ENCODE data around the gene PIK3C3.

PIK3C3 gene

GRCh38 chr18:42069036-42069435, 114.0 kb downstream of the PIK3C3 start:
- Histone ChIP-seq H4K91ac (ENCODE audit: low read depth, low read length, poor library complexity) (no peak overlapping the region), H3K27ac (replicated peaks; ENCODE audit: low read length) (no peak overlapping the region), H2BK15ac (ENCODE audit: low read length) (no peak overlapping the region), H3K4me3 (ENCODE audit: low read length in 2 of 2) (no peak overlapping the region), H3K4me1 (ENCODE audit: control insufficient read depth in 2 of 2, insufficient read depth in 1 of 2, low read depth in 1 of 2, low read length in 2 of 2) (no peaks in the 10 kb centered on the region), H4K8ac (ENCODE audit: low read depth, low read length) (no peak overlapping the region), H3K79me1 (ENCODE audit: low read depth, low read length) (no peaks in the 10 kb centered on the region), H3K27me3 (ENCODE audit: control insufficient read depth in 3 of 3, insufficient read depth in 3 of 3, low read depth in 1 of 3, low read length in 3 of 3) (no peaks in the 10 kb centered on the region), H3K4ac (ENCODE audit: low read length) (no peak overlapping the region), H3K14ac (ENCODE audit: low read length) (no peak overlapping the region), H3K9ac (ENCODE audit: low read depth, low read length, poor library complexity) (no peak overlapping the region), H3K36me3 (replicated peaks in 1 of 2; ENCODE audit: control insufficient read depth in 2 of 2, insufficient read depth in 2 of 2, low read length in 2 of 2) (peaks cover 7 to 67% of the 10 kb centered on the region in 2 donors), H2BK120ac (ENCODE audit: low read depth, low read length) (no peak overlapping the region), H3K9me3 (replicated peaks in 1 of 2; ENCODE audit: control insufficient read depth in 2 of 2, insufficient read depth in 1 of 2, low read depth in 1 of 2, low read length in 2 of 2) (no peaks in the 10 kb centered on the region), H2AFZ (ENCODE audit: low read length) (no peak overlapping the region), H2AK5ac (ENCODE audit: low read depth, low read length) (no peak overlapping the region), H3K23ac (ENCODE audit: low read depth, low read length, poor library complexity) (no peak overlapping the region), H2BK5ac (ENCODE audit: low read length) (no peak overlapping the region), H3K4me2 (ENCODE audit: insufficient read depth, low read length, poor library complexity, severe bottlenecking) (no peak overlapping the region), H3K18ac (ENCODE audit: low read length) (no peak overlapping the region), H2BK12ac (ENCODE audit: low read length) (no peak overlapping the region)
- DNase-seq (ENCODE audit: low spot score) = no peak

- WGBS, 2 donors (ENCODE audit: extremely low coverage in 2 of 2, insufficient read length in 2 of 2, insufficient replicate concordance in 1 of 2) = no CpG with 5 or more reads among the region's 4 CpGs
- H3K9ac ChIP-seq (ENCODE audit: low read depth, low read length, poor library complexity) = no peak overlapping the region
- H2BK12ac ChIP-seq (ENCODE audit: low read length) = no peak overlapping the region
- H2AK5ac ChIP-seq (ENCODE audit: low read depth, low read length) = no peak overlapping the region
- peaks cover 5 to 78% of the 10 kb centered on the region in 2 donors for H3K36me3 ChIP-seq (replicated peaks in 1 of 2; ENCODE audit: control insufficient read depth in 2 of 2, insufficient read depth in 2 of 2, low read length in 2 of 2)
- no peak overlapping the region for H3K14ac ChIP-seq (ENCODE audit: low read length)
- no peak overlapping the region for H4K91ac ChIP-seq (ENCODE audit: low read depth, low read length, poor library complexity)
- H2BK15ac ChIP-seq (ENCODE audit: low read length) = no peak overlapping the region
- H3K9me3 ChIP-seq (replicated peaks in 1 of 2; ENCODE audit: control insufficient read depth in 2 of 2, insufficient read depth in 1 of 2, low read depth in 1 of 2, low read length in 2 of 2) = no peaks in the 10 kb centered on the region
- H3K23ac ChIP-seq (ENCODE audit: low read depth, low read length, poor library complexity) = no peak overlapping the region
- H2BK5ac ChIP-seq (ENCODE audit: low read length) = no peak overlapping the region
- no peak overlapping the region for H3K18ac ChIP-seq (ENCODE audit: low read length)
- H3K27me3 ChIP-seq (ENCODE audit: control insufficient read depth in 3 of 3, insufficient read depth in 3 of 3, low read depth in 1 of 3, low read length in 3 of 3) = no peaks in the 10 kb centered on the region
- no peak overlapping the region for H3K4ac ChIP-seq (ENCODE audit: low read length)
- H3K27ac ChIP-seq (replicated peaks; ENCODE audit: low read length) = no peak overlapping the region
- DNase-seq (ENCODE audit: low spot score) = no peak
- no peak overlapping the region for H2BK120ac ChIP-seq (ENCODE audit: low read depth, low read length)
- no peak overlapping the region for H3K4me2 ChIP-seq (ENCODE audit: insufficient read depth, low read length, poor library complexity, severe bottlenecking)
- no peak overlapping the region for H4K8ac ChIP-seq (ENCODE audit: low read depth, low read length)
- H2AFZ ChIP-seq (ENCODE audit: low read length) = no peak overlapping the region
- no peaks in the 10 kb centered on the region for H3K79me1 ChIP-seq (ENCODE audit: low read depth, low read length)
- H3K4me3 ChIP-seq (ENCODE audit: low read length in 2 of 2) = no peak overlapping the region
- H3K4me1 ChIP-seq (ENCODE audit: control insufficient read depth in 2 of 2, insufficient read depth in 1 of 2, low read depth in 1 of 2, low read length in 2 of 2) = no peaks in the 10 kb centered on the region
These were observed 117.4 kb downstream of the PIK3C3 start for GRCh38 chr18:42072407-42072806.

DNA sequence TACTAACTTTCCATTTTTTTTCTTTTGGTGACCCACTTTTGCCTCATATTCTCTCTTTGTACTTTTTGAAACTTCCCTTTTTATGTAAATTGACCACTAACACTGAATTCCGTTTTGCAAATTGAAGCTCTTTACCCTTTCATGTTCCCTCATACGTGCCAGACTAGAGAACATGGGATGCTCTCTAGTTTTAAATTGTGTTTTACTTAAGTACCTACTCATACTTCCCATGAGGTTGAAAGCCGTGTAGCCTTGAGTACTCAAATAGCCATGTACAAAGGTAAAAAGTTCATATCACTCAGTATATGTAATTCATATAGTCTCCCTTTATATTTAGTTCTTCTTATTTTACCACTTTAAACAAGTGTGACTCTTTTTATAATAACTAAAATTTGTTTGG, 119.7 kb downstream of the PIK3C3 start:
- Histone ChIP-seq H2BK12ac (ENCODE audit: low read length) (no peak overlapping the region), H3K79me1 (ENCODE audit: low read depth, low read length) (no peaks in the 10 kb centered on the region), H2BK120ac (ENCODE audit: low read depth, low read length) (no peak overlapping the region), H3K14ac (ENCODE audit: low read length) (no peak overlapping the region), H3K27me3 (ENCODE audit: control insufficient read depth in 3 of 3, insufficient read depth in 3 of 3, low read depth in 1 of 3, low read length in 3 of 3) (no peaks in the 10 kb centered on the region), H4K91ac (ENCODE audit: low read depth, low read length, poor library complexity) (no peak overlapping the region), H4K8ac (ENCODE audit: low read depth, low read length) (no peak overlapping the region), H3K36me3 (replicated peaks in 1 of 2; ENCODE audit: control insufficient read depth in 2 of 2, insufficient read depth in 2 of 2, low read length in 2 of 2) (peaks cover 3 to 81% of the 10 kb centered on the region in 2 donors), H3K23ac (ENCODE audit: low read depth, low read length, poor library complexity) (no peak overlapping the region), H3K9ac (ENCODE audit: low read depth, low read length, poor library complexity) (no peak overlapping the region), H3K4ac (ENCODE audit: low read length) (no peak overlapping the region), H3K4me3 (ENCODE audit: low read length in 2 of 2) (no peak overlapping the region), H2AFZ (ENCODE audit: low read length) (no peak overlapping the region), H2BK15ac (ENCODE audit: low read length) (no peak overlapping the region), H3K18ac (ENCODE audit: low read length) (no peak overlapping the region), H3K9me3 (replicated peaks in 1 of 2; ENCODE audit: control insufficient read depth in 2 of 2, insufficient read depth in 1 of 2, low read depth in 1 of 2, low read length in 2 of 2) (no peaks in the 10 kb centered on the region), H3K4me2 (ENCODE audit: insufficient read depth, low read length, poor library complexity, severe bottlenecking) (no peak overlapping the region), H3K4me1 (ENCODE audit: control insufficient read depth in 2 of 2, insufficient read depth in 1 of 2, low read depth in 1 of 2, low read length in 2 of 2) (no peaks in the 10 kb centered on the region), H2AK5ac (ENCODE audit: low read depth, low read length) (no peak overlapping the region), H2BK5ac (ENCODE audit: low read length) (no peak overlapping the region), H3K27ac (replicated peaks; ENCODE audit: low read length) (no peak overlapping the region)
- DNase-seq (ENCODE audit: low spot score) = no peak
- no CpG with 5 or more reads among the region's 3 CpGs for WGBS, 2 donors (ENCODE audit: extremely low coverage in 2 of 2, insufficient read length in 2 of 2, insufficient replicate concordance in 1 of 2)

GRCh38 chr18:42078711-42079110, 123.7 kb downstream of the PIK3C3 start:
- Histone ChIP-seq H3K27me3 (ENCODE audit: control insufficient read depth in 3 of 3, insufficient read depth in 3 of 3, low read depth in 1 of 3, low read length in 3 of 3) (no peaks in the 10 kb centered on the region), H3K9me3 (replicated peaks in 1 of 2; ENCODE audit: control insufficient read depth in 2 of 2, insufficient read depth in 1 of 2, low read depth in 1 of 2, low read length in 2 of 2) (no peaks in the 10 kb centered on the region), H3K18ac (ENCODE audit: low read length) (no peak overlapping the region), H4K91ac (ENCODE audit: low read depth, low read length, poor library complexity) (no peak overlapping the region), H3K4me3 (ENCODE audit: low read length in 2 of 2) (no peak overlapping the region), H2AK5ac (ENCODE audit: low read depth, low read length) (no peak overlapping the region), H3K14ac (ENCODE audit: low read length) (no peak overlapping the region), H3K79me1 (ENCODE audit: low read depth, low read length) (no peaks in the 10 kb centered on the region), H3K23ac (ENCODE audit: low read depth, low read length, poor library complexity) (no peak overlapping the region), H2BK12ac (ENCODE audit: low read length) (no peak overlapping the region), H2BK120ac (ENCODE audit: low read depth, low read length) (no peak overlapping the region), H3K36me3 (replicated peaks in 1 of 2; ENCODE audit: control insufficient read depth in 2 of 2, insufficient read depth in 2 of 2, low read length in 2 of 2) (peaks cover 0 to 78% of the 10 kb centered on the region in 2 donors), H3K4me1 (ENCODE audit: control insufficient read depth in 2 of 2, insufficient read depth in 1 of 2, low read depth in 1 of 2, low read length in 2 of 2) (no peaks in the 10 kb centered on the region), H2BK5ac (ENCODE audit: low read length) (no peak overlapping the region), H2BK15ac (ENCODE audit: low read length) (no peak overlapping the region), H3K27ac (replicated peaks; ENCODE audit: low read length) (no peak overlapping the region), H3K9ac (ENCODE audit: low read depth, low read length, poor library complexity) (no peak overlapping the region), H3K4me2 (ENCODE audit: insufficient read depth, low read length, poor library complexity, severe bottlenecking) (no peak overlapping the region), H2AFZ (ENCODE audit: low read length) (no peak overlapping the region), H3K4ac (ENCODE audit: low read length) (no peak overlapping the region), H4K8ac (ENCODE audit: low read depth, low read length) (no peak overlapping the region)
- no CpG with 5 or more reads among the region's 2 CpGs for WGBS, 2 donors (ENCODE audit: extremely low coverage in 2 of 2, insufficient read length in 2 of 2, insufficient replicate concordance in 1 of 2)
- DNase-seq (ENCODE audit: low spot score) = no peak

All from neuronal stem cell (in vitro differentiated cells).